ENCODE results near the gene CPSF4L. TPM values are rescaled to one million over a fixed set of nuclear protein-coding genes. Genes with fewer than 3 reads are reported as not detected.
A peak's percentile ranks its signal among the peaks of the same experiment; 100 is the strongest.

Gene CPSF4L
- total and polyA plus RNA-seq, 2 of the 13 experiments (the other 11 are each of a cell fraction or from before 2014, with no cell fraction given), result 0.73 to 1.6 TPM

DNA sequence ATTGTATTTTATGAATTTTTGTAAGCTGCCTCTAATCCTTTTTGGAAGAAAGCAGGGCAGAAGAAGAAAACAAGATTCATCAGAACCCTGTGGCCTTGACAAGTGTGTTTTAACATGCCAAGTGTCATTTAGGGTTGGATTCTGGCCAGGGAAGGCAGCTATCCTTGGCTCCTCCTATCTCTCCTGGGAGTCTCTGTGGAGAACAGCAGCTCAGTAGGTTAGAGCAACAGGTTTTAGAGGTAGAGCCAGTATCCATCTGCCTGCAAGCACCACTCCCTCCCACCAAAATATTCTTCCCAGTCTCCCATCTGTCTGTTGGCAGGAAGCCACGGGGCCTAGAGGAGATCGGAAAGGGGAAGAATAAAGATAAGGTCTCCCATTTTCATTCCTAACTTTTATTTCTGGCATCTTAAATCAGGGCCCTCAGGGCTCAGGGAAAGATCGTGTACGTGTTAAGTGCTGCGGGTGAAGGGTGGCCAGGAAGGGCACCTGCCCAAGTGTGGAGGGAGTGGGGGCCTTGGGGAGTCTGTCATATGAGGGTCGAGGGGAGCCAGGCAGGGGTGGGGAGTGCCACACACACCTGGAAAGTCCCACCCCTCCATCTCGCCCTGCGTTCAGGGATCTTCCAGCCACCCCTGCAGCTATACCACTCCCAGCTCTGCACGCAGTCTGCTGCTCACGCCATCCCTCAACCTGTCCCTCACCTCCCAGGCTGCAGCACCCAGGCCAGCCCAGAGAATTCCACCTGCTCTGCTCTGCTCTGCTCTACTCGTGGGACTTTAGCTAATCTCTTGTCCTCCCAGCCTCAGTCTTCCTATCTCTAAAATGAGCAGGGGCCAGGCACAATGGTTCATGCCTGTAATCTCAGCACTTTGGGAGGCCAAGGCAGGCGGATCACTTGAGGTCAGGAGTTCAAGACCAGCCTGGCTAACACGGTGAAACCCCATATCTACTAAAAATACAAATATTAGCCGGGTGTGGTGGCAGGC lies 17.1 kb upstream of the CPSF4L start (continued):
- no peak for TF ChIP-seq ZNF878 (CRISPR knock-in tag; IDR thresholded peaks at IDR 0.05)
- no peak for TF ChIP-seq KDM4B (CRISPR knock-in tag; IDR thresholded peaks at IDR 0.05)
- no peak for TF ChIP-seq GATAD1 (CRISPR knock-in tag; IDR thresholded peaks at IDR 0.05)

- Histone ChIP-seq H2AFZ (ENCODE audit: low read length) (no peak overlapping the region), H3K9ac (ENCODE audit: insufficient read depth, low read depth, low read length) (peak overlapping the region; percentile 33; the same call in 1 of the 2 replicates), H3K9me3 (ENCODE audit: low read length) (no peaks in the 10 kb centered on the region), H3K4me1 (ENCODE audit: insufficient read depth, low read length) (peaks cover 55% of the 10 kb centered on the region), H3K36me3 (replicated peaks in 1 of 2; ENCODE audit: control insufficient read depth in 1 of 2, insufficient read depth in 2 of 2, low read length in 2 of 2) (no peaks in the 10 kb centered on the region), H3K79me2 (ENCODE audit: insufficient read depth, low read length) (no peaks in the 10 kb centered on the region), H3K27ac (ENCODE audit: extremely low read length, insufficient read depth, low read length) (peak overlapping the region; percentile 74), H3K4me2 (ENCODE audit: low read depth, low read length) (peak overlapping the region; percentile 56), H3K27me3 (ENCODE audit: control insufficient read depth in 1 of 2, insufficient read depth in 2 of 2, low read length in 2 of 2) (no peaks in the 10 kb centered on the region), H3K4me3 (replicated peaks in 1 of 3; ENCODE audit: insufficient read depth in 1 of 3, low read depth in 2 of 3, low read length in 3 of 3) (peak overlapping the region in 1 of 3 experiments; percentile 7; a peak in 2 of 6 replicates), H4K20me1 (ENCODE audit: insufficient read depth, low read length) (no peaks in the 10 kb centered on the region)
- in situ Hi-C loops (cut with HindIII; ENCODE audit: extremely low pct_ligation_motif_present, low pct_unique_long_range_greater_than_20kb) (loop anchor here (25.0 kb wide), 1 partner anchor 1159 kb away; the partner anchor contains the start of gene GPRC5C), intact Hi-C loops (cut with micrococcal nuclease; ENCODE audit: unreplicated experiment) (loop anchor here (1.0 kb wide), 1 partner anchor 33 kb away; no protein-coding TSS in a partner anchor)
- CTCF ChIA-PET (ENCODE audit: low intra/inter-chr PET ratio, low total read pairs), result no interaction called here
- ATAC-seq (peak; percentile 86), FAIRE-seq (peak; percentile 66), DNase-seq (ENCODE audit: low spot score) (peak; percentile 96)
- POLR2A ChIA-PET, result interaction anchor here (1.6 to 2.6 kb wide), 4 partner anchors 10 to 32 kb away, joined by 10 to 32 read pairs (median 22); partner anchors contain the start of gene CPSF4L
- BruUV-seq (replicated peaks), result no TSS peak
- WGBS (ENCODE audit: low lambda C conversion rate), result 10% methylated on average over 7 of the region's 7 CpGs
- peak; percentile 55; the same call in 1 of the 2 replicates for TF ChIP-seq ARID3A (IDR thresholded peaks at IDR 0.05; ENCODE audit: low read depth, low read length)
- TF ChIP-seq CEBPB (IDR thresholded peaks at IDR 0.05; ENCODE audit: borderline replicate concordance, low read depth, low read length), result no peak
- no peak for TF ChIP-seq MAFK (conservative IDR thresholded peaks at IDR 0.05 in 1 of 2, IDR thresholded peaks at IDR 0.05 in 1 of 2; ENCODE audit: low read length in 2 of 2)
- TF ChIP-seq SOX13 (IDR thresholded peaks at IDR 0.05), result peak; percentile 88
- TF ChIP-seq SOX13 (CRISPR knock-in tag; conservative IDR thresholded peaks at IDR 0.05 in 1 of 2, IDR thresholded peaks at IDR 0.05 in 1 of 2), result peak in 1 of 2 experiments; percentile 97; a peak in 2 of 4 replicates
- TF ChIP-seq, protein P1, sequence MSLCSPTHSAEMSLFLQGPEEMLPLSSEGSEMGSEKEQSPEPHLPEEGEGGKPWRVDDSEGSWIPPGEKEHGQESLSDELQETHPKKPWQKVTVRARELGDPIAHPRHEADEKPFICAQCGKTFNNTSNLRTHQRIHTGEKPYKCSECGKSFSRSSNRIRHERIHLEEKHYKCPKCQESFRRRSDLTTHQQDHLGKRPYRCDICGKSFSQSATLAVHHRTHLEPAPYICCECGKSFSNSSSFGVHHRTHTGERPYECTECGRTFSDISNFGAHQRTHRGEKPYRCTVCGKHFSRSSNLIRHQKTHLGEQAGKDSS (CRISPR knock-in tag; IDR thresholded peaks at IDR 0.05; ENCODE audit: borderline replicate concordance, low read depth), result no peak
- TF ChIP-seq PATZ1 (CRISPR knock-in tag; IDR thresholded peaks at IDR 0.05), result peak; percentile 48
- peak; percentile 41; the same call in 1 of the 2 replicates for TF ChIP-seq ZNF263 (CRISPR knock-in tag; IDR thresholded peaks at IDR 0.05)
- TF ChIP-seq CBX1 (IDR thresholded peaks at IDR 0.05; ENCODE audit: low read depth), result peak; percentile 75
- no peak for TF ChIP-seq CENPX (CRISPR knock-in tag; IDR thresholded peaks at IDR 0.05)
- peak in 1 of 2 experiments; percentile 82; a peak in 1 of 4 replicates for TF ChIP-seq EP300 (IDR thresholded peaks at IDR 0.05; ENCODE audit: low read depth in 2 of 2, low read length in 2 of 2)
- no peak for TF ChIP-seq EP300 (CRISPR knock-in tag; IDR thresholded peaks at IDR 0.05; ENCODE audit: borderline replicate concordance)
Observed at GRCh38 chr17:73278049-73278464, 16.4 kb upstream of the CPSF4L start.

Measured in HepG2 (cell line).